Stimulated activated naive CD8-positive, alpha-beta T cell treated with anti-CD3 and anti-CD28 coated beads, Interleukin-15, amount 100 ng/mL, for 72 hours (primary cell): ENCODE data around the gene LAMC1.

Source experiments
- ATAC-seq: fragments of 150-1000 bp; cut with Tn5 transposase; 2 replicates; pipeline ENCODE4 v1.10.0; 2021; ENCODE audit warnings: mild to moderate bottlenecking, moderate library complexity
- DNase-seq, 2 donors: peaks; one replicate each; pipeline ENCODE4 v3.0.0; 2021 to 2022
- H3K27ac Mint-ChIP-seq, 2 donors: one replicate each; pipeline ENCODE4 v1.8.0; 2022; ENCODE audit warnings: mild to moderate bottlenecking in 2 of 2, mixed read lengths in 2 of 2, moderate library complexity in 2 of 2
- H3K27me3 Mint-ChIP-seq: one replicate; pipeline ENCODE4 v1.8.0; 2022; ENCODE audit warnings: mixed read lengths
- H3K4me1 Mint-ChIP-seq: one replicate; pipeline ENCODE4 v1.8.0; 2022; ENCODE audit warnings: mild to moderate bottlenecking, mixed read lengths
- H3K4me3 Mint-ChIP-seq, 2 donors: one replicate each; pipeline ENCODE4 v1.8.0; 2022; ENCODE audit warnings: mild to moderate bottlenecking in 2 of 2, mixed read lengths in 2 of 2, moderate library complexity in 1 of 2
- H3K9me3 Mint-ChIP-seq, 2 donors: one replicate each; pipeline ENCODE4 v1.8.0; 2022; ENCODE audit warnings: mixed read lengths in 2 of 2

LAMC1 gene

GRCh38 chr1:183023146-183023600 is at the start of gene LAMC1:
Gene LAMC1 (plus strand): TSS chr1:183023420. CDS start chr1:183023717, 297 bp downstream.
- ATAC-seq = peak; percentile 62
- H3K27ac Mint-ChIP-seq = no peak within 1 kb of the TSS
- H3K9me3 Mint-ChIP-seq = no peaks in the 10 kb centered on the region
- peak within 1 kb of the TSS; percentile 83 to 89 for H3K4me3 Mint-ChIP-seq
- H3K27me3 Mint-ChIP-seq = peaks cover 79% of the 10 kb centered on the region
- H3K4me1 Mint-ChIP-seq = peaks cover 20% of the 10 kb centered on the region
- DNase-seq = peak; percentile 15 to 20

- DNase-seq = no peak
- Mint-ChIP-seq H3K4me1 (no peaks in the 10 kb centered on the region), H3K27me3 (peaks cover 19% of the 10 kb centered on the region), H3K27ac (no peak overlapping the region), H3K4me3 (no peak overlapping the region), H3K9me3 (no peaks in the 10 kb centered on the region)
- no peak for ATAC-seq
These were observed 48.6 kb upstream of the LAMC1 start for GRCh38 chr1:182974506-182975191.

- ATAC-seq (no peak), DNase-seq (no peak)
- H3K4me3 Mint-ChIP-seq = no peak overlapping the region
- H3K4me1 Mint-ChIP-seq = no peaks in the 10 kb centered on the region
- no peak overlapping the region for H3K27ac Mint-ChIP-seq
- no peaks in the 10 kb centered on the region for H3K9me3 Mint-ChIP-seq
- H3K27me3 Mint-ChIP-seq = peaks cover 19% of the 10 kb centered on the region
These were observed 45.7 kb upstream of the LAMC1 start for GRCh38 chr1:182977480-182977879.

- no peak for DNase-seq
- no peak for ATAC-seq
- Mint-ChIP-seq H3K4me1 (no peaks in the 10 kb centered on the region), H3K4me3 (no peak overlapping the region), H3K27me3 (peaks cover 16% of the 10 kb centered on the region), H3K9me3 (no peaks in the 10 kb centered on the region), H3K27ac (no peak overlapping the region)
These were observed 44.9 kb upstream of the LAMC1 start for GRCh38 chr1:182978151-182978853.

GRCh38 chr1:182984138-182984537 is 39.1 kb upstream of the LAMC1 start:
- Mint-ChIP-seq H3K9me3 (no peaks in the 10 kb centered on the region), H3K4me1 (no peaks in the 10 kb centered on the region), H3K27me3 (peaks cover 17% of the 10 kb centered on the region), H3K27ac (no peak overlapping the region), H3K4me3 (no peak overlapping the region)
- DNase-seq = no peak
- ATAC-seq = no peak

- Mint-ChIP-seq H3K4me3 (no peak overlapping the region), H3K27me3 (peaks cover 17% of the 10 kb centered on the region), H3K9me3 (no peaks in the 10 kb centered on the region), H3K4me1 (no peaks in the 10 kb centered on the region), H3K27ac (no peak overlapping the region)
- ATAC-seq (no peak), DNase-seq (no peak)
These were observed 38.6 kb upstream of the LAMC1 start for GRCh38 chr1:182984621-182985020.

GRCh38 chr1:182985876-182986275 is 37.3 kb upstream of the LAMC1 start:
- ATAC-seq (no peak), DNase-seq (no peak)
- H3K9me3 Mint-ChIP-seq = no peaks in the 10 kb centered on the region
- H3K4me3 Mint-ChIP-seq = no peak overlapping the region
- no peak overlapping the region for H3K27ac Mint-ChIP-seq
- H3K27me3 Mint-ChIP-seq = peaks cover 26% of the 10 kb centered on the region
- H3K4me1 Mint-ChIP-seq = no peaks in the 10 kb centered on the region

GRCh38 chr1:182990413-182991144 is 32.6 kb upstream of the LAMC1 start:
- Mint-ChIP-seq H3K4me1 (no peaks in the 10 kb centered on the region), H3K27ac (no peak overlapping the region), H3K27me3 (peaks cover 26% of the 10 kb centered on the region), H3K4me3 (no peak overlapping the region), H3K9me3 (no peaks in the 10 kb centered on the region)
- ATAC-seq (no peak), DNase-seq (no peak)

- DNase-seq (no peak), ATAC-seq (no peak)
- Mint-ChIP-seq H3K4me3 (no peak overlapping the region), H3K27me3 (peaks cover 40% of the 10 kb centered on the region), H3K4me1 (no peaks in the 10 kb centered on the region), H3K27ac (no peak overlapping the region), H3K9me3 (no peaks in the 10 kb centered on the region)
These were observed 29.5 kb upstream of the LAMC1 start for GRCh38 chr1:182993746-182994145.

- Mint-ChIP-seq H3K4me1 (no peaks in the 10 kb centered on the region), H3K9me3 (no peaks in the 10 kb centered on the region), H3K4me3 (no peak overlapping the region), H3K27me3 (peaks cover 34% of the 10 kb centered on the region), H3K27ac (no peak overlapping the region)
- DNase-seq (no peak), ATAC-seq (no peak)
These were observed 27.3 kb upstream of the LAMC1 start for GRCh38 chr1:182995894-182996293.

GRCh38 chr1:182996816-182997215 is 26.4 kb upstream of the LAMC1 start:
- H3K4me3 Mint-ChIP-seq = no peak overlapping the region
- H3K4me1 Mint-ChIP-seq = no peaks in the 10 kb centered on the region
- no peak for ATAC-seq
- no peaks in the 10 kb centered on the region for H3K9me3 Mint-ChIP-seq
- DNase-seq = no peak
- H3K27ac Mint-ChIP-seq = no peak overlapping the region
- peaks cover 40% of the 10 kb centered on the region for H3K27me3 Mint-ChIP-seq

GRCh38 chr1:182998482-182998881 is 24.7 kb upstream of the LAMC1 start:
- H3K27me3 Mint-ChIP-seq = peaks cover 40% of the 10 kb centered on the region
- no peak overlapping the region for H3K27ac Mint-ChIP-seq
- DNase-seq = no peak
- no peak overlapping the region for H3K4me3 Mint-ChIP-seq
- no peaks in the 10 kb centered on the region for H3K4me1 Mint-ChIP-seq
- H3K9me3 Mint-ChIP-seq = no peaks in the 10 kb centered on the region
- no peak for ATAC-seq

GRCh38 chr1:183000167-183000962 is 22.9 kb upstream of the LAMC1 start:
- Mint-ChIP-seq H3K27me3 (peaks cover 56% of the 10 kb centered on the region), H3K9me3 (no peaks in the 10 kb centered on the region), H3K27ac (no peak overlapping the region), H3K4me3 (no peak overlapping the region), H3K4me1 (no peaks in the 10 kb centered on the region)
- DNase-seq = no peak
- ATAC-seq = no peak

- DNase-seq (no peak), ATAC-seq (no peak)
- Mint-ChIP-seq H3K4me1 (no peaks in the 10 kb centered on the region), H3K9me3 (no peaks in the 10 kb centered on the region), H3K4me3 (no peak overlapping the region), H3K27ac (no peak overlapping the region), H3K27me3 (peaks cover 59% of the 10 kb centered on the region)
These were observed 21.0 kb upstream of the LAMC1 start for GRCh38 chr1:183002267-183002666.

- DNase-seq = no peak
- Mint-ChIP-seq H3K27me3 (peaks cover 59% of the 10 kb centered on the region), H3K27ac (no peak overlapping the region)
These were observed 20.4 kb upstream of the LAMC1 start for GRCh38 chr1:183002797-183003196.

More at GRCh38 chr1:183002797-183003196, 20.4 kb upstream of the LAMC1 start:
- Mint-ChIP-seq H3K4me3 (no peak overlapping the region), H3K9me3 (no peaks in the 10 kb centered on the region), H3K4me1 (no peaks in the 10 kb centered on the region)
- no peak for ATAC-seq
